ENCODE results near the gene NECTIN4.

The NECTIN4 gene

DNA sequence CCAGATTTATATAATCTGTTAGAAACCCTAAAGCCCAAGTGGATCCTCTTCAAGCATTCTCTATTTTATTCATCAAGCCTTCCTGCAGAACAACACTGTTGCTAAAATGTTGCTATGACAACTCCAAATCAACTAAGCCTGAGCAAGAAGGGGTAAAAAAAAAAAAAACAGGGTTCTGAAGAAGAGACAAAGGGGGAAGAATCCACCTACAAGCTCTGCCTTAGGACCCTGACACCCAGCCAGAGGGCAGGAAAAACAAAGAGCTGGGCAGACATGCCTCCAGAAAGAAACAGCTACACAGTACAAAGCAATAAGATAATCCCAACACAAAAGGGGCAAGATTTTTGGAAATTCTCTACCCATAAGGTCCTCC lies 44.8 kb downstream of the NECTIN4 start:
- no peak for TF ChIP-seq CTCF (IDR thresholded peaks at IDR 0.05; ENCODE audit: borderline replicate concordance, control extremely low read depth, extremely low read depth, insufficient read depth, missing control alignments)
- in situ Hi-C loops (cut with MboI; ENCODE audit: low sequenced_read_pairs, unreplicated experiment) = no loop called here

GRCh38 chr1:161039546-161039945 lies 49.8 kb downstream of the NECTIN4 start:
- in situ Hi-C loops (cut with MboI; ENCODE audit: low sequenced_read_pairs, unreplicated experiment) = no loop called here
- no peak for TF ChIP-seq CTCF (IDR thresholded peaks at IDR 0.05; ENCODE audit: borderline replicate concordance, control extremely low read depth, extremely low read depth, insufficient read depth, missing control alignments)
- DNase-seq (ENCODE audit: low spot score) = no peak

More for the DNA sequence above, 44.8 kb downstream of the NECTIN4 start:
- DNase-seq (ENCODE audit: low spot score) = no peak

- no peak for DNase-seq (ENCODE audit: low spot score)
- TF ChIP-seq CTCF (IDR thresholded peaks at IDR 0.05; ENCODE audit: borderline replicate concordance, control extremely low read depth, extremely low read depth, insufficient read depth, missing control alignments) = no peak
- in situ Hi-C loops (cut with MboI; ENCODE audit: low sequenced_read_pairs, unreplicated experiment) = no loop called here
Measured at GRCh38 chr1:161039154-161039545, 50.2 kb downstream of the NECTIN4 start.

DNA sequence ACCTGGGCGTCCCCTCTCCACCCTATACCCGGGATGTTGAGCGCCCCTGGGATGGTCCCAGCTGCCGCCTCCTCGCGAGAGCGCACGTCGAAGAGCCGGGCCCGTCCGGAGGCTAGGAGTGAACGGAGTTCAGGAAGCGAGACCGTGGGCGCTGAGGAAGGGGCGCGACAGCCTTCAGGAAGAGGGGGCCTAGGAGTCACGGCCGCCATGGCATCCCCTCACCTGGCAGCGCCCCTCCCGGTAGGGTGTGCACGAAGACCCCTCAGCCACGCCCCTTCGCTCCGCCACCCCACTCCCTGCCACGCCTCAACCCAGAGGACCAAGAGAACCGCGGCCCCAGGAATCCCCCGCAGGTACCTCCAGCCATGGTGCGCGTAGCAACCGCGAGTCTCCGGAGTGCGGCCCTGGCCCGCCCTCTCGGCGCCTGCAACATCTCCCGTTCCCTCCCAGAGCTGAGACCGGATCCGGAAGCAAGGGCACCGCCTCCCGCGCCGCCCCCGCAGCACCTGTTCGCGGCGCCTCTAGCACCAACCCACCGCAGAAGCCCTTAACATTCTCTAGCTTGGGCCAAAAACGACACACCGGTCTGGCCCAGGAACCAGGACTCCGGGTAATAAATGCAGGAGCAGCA lies 50.7 kb downstream of the NECTIN4 start, which contains the start of gene TSTD1:
Gene TSTD1 (minus strand): TSS at position 442 of the 631 bp plus-strand sequence. CDS start 75 bp downstream, at position 367.
- no peak for TF ChIP-seq CTCF (IDR thresholded peaks at IDR 0.05; ENCODE audit: borderline replicate concordance, control extremely low read depth, extremely low read depth, insufficient read depth, missing control alignments)
- DNase-seq (ENCODE audit: low spot score) = peak; percentile 94
- in situ Hi-C loops (cut with MboI; ENCODE audit: low sequenced_read_pairs, unreplicated experiment) = no loop called here

DNA sequence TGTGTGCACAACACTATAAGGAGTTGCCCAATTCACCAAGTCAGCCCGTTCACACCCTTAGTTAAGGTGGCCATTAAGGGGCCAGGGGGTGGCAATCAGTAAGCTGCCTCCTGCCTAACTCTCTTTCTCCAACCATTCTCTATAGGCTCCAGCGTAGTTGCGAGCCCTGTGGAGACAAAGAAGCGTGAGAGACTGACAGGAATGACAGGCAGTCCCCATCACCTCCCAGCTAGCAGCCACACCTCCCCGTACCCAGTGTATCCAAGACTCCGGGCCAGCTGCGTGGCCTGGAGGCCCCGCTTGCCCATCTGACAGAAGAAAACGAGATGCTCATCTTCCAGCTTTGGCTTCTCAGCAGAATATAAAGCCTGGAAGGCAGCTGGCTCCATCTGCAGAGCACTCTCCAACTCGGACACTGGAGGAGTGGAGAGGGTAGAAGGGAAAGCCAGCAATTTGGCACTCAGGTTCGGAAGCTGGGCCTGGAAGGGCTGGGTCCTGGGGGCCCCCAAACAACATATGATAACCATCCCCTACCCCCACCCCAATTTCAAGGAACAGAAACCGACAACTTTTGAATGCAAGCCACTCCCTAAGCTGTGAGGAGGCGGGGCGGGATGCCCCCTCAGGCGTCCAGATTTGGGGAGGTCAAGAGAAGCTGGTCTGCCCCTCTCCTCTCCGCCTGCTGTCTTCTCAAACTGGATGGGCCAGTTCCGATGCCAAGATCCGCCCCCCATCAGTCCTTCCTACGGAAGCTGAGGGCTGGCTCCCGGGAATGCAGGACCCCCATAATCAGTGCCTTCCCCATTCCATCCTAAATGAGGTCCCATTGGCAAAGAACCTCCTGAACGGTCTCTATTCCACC lies 51.5 kb downstream of the NECTIN4 start:
- DNase-seq (ENCODE audit: low spot score) = no peak
- no peak for TF ChIP-seq CTCF (IDR thresholded peaks at IDR 0.05; ENCODE audit: borderline replicate concordance, control extremely low read depth, extremely low read depth, insufficient read depth, missing control alignments)
- in situ Hi-C loops (cut with MboI; ENCODE audit: low sequenced_read_pairs, unreplicated experiment) = no loop called here

GRCh38 chr1:161033751-161034150 lies 55.6 kb downstream of the NECTIN4 start:
- no peak for DNase-seq (ENCODE audit: low spot score)
- in situ Hi-C loops (cut with MboI; ENCODE audit: low sequenced_read_pairs, unreplicated experiment) = no loop called here
- TF ChIP-seq CTCF (IDR thresholded peaks at IDR 0.05; ENCODE audit: borderline replicate concordance, control extremely low read depth, extremely low read depth, insufficient read depth, missing control alignments) = no peak
